HL-60/S4 treated with phorbol 12-myristate 13-acetate at 8.2 ng/mL for 4 days and 3 days (cell line): ENCODE data around the gene CSTF2.

ENCODE experiments used
- in situ Hi-C: fragments of 300-500 bp; cut with MboI; formaldehyde crosslinking; loops from 2 replicates; pipeline ENCODE4 v1.15.0; 2022; ENCODE audit warnings: low sequenced_read_pairs

Gene CSTF2

DNA sequence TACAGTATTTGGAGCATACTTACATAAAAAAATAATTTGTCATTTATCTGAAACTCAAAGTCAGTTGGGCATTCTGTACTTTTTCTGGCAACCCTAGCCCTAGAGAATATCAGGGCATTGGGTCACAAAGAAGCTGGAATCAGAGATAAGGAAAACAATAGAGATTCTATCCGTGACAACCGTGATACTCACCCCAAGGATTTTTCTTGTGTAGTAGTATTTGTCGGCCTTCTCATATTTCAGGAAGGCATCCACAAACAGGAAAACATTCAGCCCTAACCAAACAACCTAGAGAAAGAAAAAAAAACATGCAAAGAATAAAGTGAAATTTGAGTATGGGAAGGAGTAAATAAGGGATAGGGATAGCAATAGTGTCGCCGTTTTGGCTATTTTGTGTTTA is 50.3 kb downstream of the CSTF2 start:
- in situ Hi-C loops: no loop called here

DNA sequence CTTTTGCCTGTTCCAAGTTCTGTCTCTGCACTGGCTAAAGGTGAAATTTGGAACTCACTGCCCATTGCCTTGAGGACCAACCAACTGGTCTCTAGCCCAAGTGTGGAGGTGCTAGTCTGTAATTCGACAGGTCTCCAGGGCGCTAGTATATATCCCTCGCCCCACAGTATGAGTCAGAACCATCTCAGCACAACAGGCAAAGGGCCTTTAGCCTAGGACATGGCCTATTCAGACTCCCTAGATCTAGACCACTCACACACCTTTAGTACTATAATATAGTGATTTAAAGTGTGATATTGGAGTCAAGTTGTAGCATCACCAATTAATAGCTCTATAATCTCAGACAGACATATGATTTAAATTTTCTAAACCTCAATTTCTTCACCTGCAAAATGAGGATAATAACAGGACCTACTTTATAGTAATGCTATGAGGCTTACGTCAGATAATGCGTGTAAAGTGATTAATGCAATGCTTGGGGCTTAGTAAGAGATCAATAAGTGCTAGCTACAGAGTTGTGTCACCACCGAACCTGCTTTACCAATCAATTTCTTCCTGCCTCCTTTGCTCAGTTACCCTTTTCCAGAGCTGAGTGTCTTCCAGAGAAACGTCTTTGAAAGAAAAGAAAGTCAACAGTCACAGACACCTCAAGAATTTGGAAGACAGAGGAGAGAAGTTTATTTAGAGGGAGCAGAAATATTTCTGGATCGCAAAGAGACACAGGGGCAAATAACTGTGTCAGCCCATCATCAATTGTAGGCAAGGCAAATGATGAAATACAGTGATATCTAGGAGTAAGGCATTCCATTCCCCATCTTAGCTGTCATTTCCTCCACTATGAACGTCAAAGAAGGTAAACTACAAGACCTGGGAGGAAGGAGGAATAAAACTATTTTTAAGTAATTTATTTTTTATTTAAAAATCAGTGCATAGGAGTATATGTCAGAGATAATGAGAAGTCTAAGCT is 51.7 kb downstream of the CSTF2 start:
- in situ Hi-C loops: no loop called here

GRCh38 chrX:100874325-100874724 is 54.1 kb downstream of the CSTF2 start, which contains the start of gene NOX1:
Gene NOX1 (minus strand): TSS chrX:100874359. CDS start chrX:100874139, 220 bp downstream.
- in situ Hi-C loops: no loop called here

DNA sequence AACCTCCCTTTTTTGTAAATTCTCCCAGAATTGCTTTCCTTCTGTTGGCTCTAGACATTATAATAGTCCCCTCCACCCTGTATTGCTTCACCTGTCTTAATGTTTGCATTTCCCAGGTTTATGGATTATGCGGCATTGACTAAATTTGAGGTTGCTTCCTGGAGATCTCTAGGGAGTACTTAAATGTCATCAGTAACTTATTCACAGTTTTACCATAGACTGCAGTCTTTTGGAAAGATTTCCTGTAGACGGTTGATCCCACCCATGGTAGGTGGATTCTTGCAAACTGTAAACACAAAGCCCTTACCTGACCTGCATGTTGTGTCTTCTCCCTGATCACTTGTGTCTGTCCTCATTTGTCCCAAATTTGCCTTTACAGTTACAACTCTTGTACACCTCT is 60.2 kb downstream of the CSTF2 start:
- in situ Hi-C loops: no loop called here

GRCh38 chrX:100883654-100884053 is 63.5 kb downstream of the CSTF2 start:
- in situ Hi-C loops: no loop called here
